Keratinocyte (primary cell): ENCODE data around the gene OAT. TPM values are rescaled to one million over a fixed set of nuclear protein-coding genes. Genes with fewer than 3 reads are reported as not detected.

Experiments used
- DNase-seq: peaks from one replicate; pipeline ENCODE4 v3.0.0-alpha.2; 2011; ENCODE audit warnings: low read depth, missing footprints, low spot score
- FAIRE-seq: peaks from 2 replicates; lab custom pipeline; 2011; peaks lifted over from hg19 to GRCh38; lab: Jason Lieb, UNC
- H2AFZ ChIP-seq: 2 replicates; pipeline ENCODE4 v1.6.0; 2012; ENCODE audit warnings: low read length, control low read depth, inconsistent platforms; ENCODE audit not compliant: control insufficient read depth
- H3K27ac ChIP-seq: 2 replicates; pipeline ENCODE4 v1.5.1; 2011; ENCODE audit warnings: low read length; ENCODE audit not compliant: control insufficient read depth, insufficient read depth
- H3K27me3 ChIP-seq: 3 replicates; pipeline ENCODE4 v1.6.0; 2011; ENCODE audit warnings: low read length; ENCODE audit not compliant: control insufficient read depth, insufficient read depth; ENCODE audit errors: extremely low read depth
- H3K36me3 ChIP-seq, 2 experiments: 2 replicates in 1 of 2; 3 replicates in 1 of 2; pipeline ENCODE4 v1.5.1; 2011; ENCODE audit warnings: low read length in 2 of 2, mild to moderate bottlenecking in 1 of 2; ENCODE audit not compliant: control insufficient read depth in 2 of 2, insufficient read depth in 2 of 2; ENCODE audit errors: extremely low read depth in 1 of 2
- H3K4me1 ChIP-seq: 3 replicates; pipeline ENCODE4 v1.5.1; 2011; ENCODE audit warnings: low read length; ENCODE audit not compliant: control insufficient read depth, insufficient read depth; ENCODE audit errors: extremely low read depth
- H3K4me2 ChIP-seq: 3 replicates; pipeline ENCODE4 v1.6.0; 2011; ENCODE audit warnings: low read depth, low read length; ENCODE audit not compliant: control insufficient read depth, insufficient read depth; ENCODE audit errors: extremely low read depth
- H3K4me3 ChIP-seq, 3 experiments: fragments of 200-600 bp in 1 of 3; sonication (generic) in 1 of 3; 2 replicates in 2 of 3; 3 replicates in 1 of 3; pipeline ENCODE4 v1.5.1; 2011 to 2016; ENCODE audit warnings: low read length in 3 of 3, mild to moderate bottlenecking in 3 of 3, control low read depth in 2 of 3, inconsistent platforms in 1 of 3, low read depth in 1 of 3, mixed read lengths in 1 of 3, mixed run types in 1 of 3, moderate library complexity in 1 of 3; ENCODE audit not compliant: control insufficient read depth in 2 of 3, insufficient read depth in 2 of 3; ENCODE audit errors: extremely low read depth in 1 of 3
- H3K79me2 ChIP-seq: 2 replicates; pipeline ENCODE4 v1.6.0; 2012; ENCODE audit warnings: low read length; ENCODE audit not compliant: control insufficient read depth, insufficient read depth
- H3K9ac ChIP-seq: 3 replicates; pipeline ENCODE4 v1.6.0; 2011; ENCODE audit warnings: low read length; ENCODE audit not compliant: control insufficient read depth, insufficient read depth; ENCODE audit errors: extremely low read depth
- H3K9me1 ChIP-seq: 3 replicates; pipeline ENCODE4 v1.6.0; 2011; ENCODE audit warnings: low read length; ENCODE audit not compliant: control insufficient read depth, insufficient read depth; ENCODE audit errors: extremely low read depth
- H3K9me3 ChIP-seq: 2 replicates; pipeline ENCODE4 v1.5.1; 2012; ENCODE audit warnings: low read depth, low read length; ENCODE audit not compliant: control insufficient read depth
- H4K20me1 ChIP-seq: 3 replicates; pipeline ENCODE4 v1.6.0; 2011; ENCODE audit warnings: low read length; ENCODE audit not compliant: control insufficient read depth, insufficient read depth; ENCODE audit errors: extremely low read depth
- CTCF ChIP-seq, 3 experiments: IDR thresholded peaks in 1 of 3; conservative IDR thresholded peaks in 1 of 3; optimal IDR thresholded peaks in 1 of 3; 2 replicates in 2 of 3; 3 replicates in 1 of 3; pipeline versions ENCODE3 to v1.5.1; 2011; ENCODE audit warnings: low read length in 3 of 3, mild to moderate bottlenecking in 3 of 3, moderate library complexity in 2 of 3, control low read depth in 1 of 3, inconsistent platforms in 1 of 3; ENCODE audit not compliant: insufficient read depth in 2 of 3; ENCODE audit errors: extremely low read depth in 1 of 3
- EZH2 ChIP-seq: IDR thresholded peaks from one replicate; pipeline ENCODE4 v1.6.1; 2012; ENCODE audit warnings: inconsistent platforms, mild to moderate bottlenecking, low read length, moderate library complexity
- dilution Hi-C: fragments of 300-500 bp; cut with MboI; formaldehyde crosslinking; loops from one replicate; pipeline ENCODE4 v1.7.0; 2020; ENCODE audit warnings: low sequenced_read_pairs; ENCODE audit not compliant: extremely low pct_ligation_motif_present
- polyA plus RNA-seq, 5 experiments: library from polyadenylated mRNA; depleted of rRNA in 3 of 5; stranded (reverse) in 3 of 5; stranded (forward) in 1 of 5; unstranded in 1 of 5; fragments of >200 nt; gene quantifications; 1 replicate in 1 of 5; 2 replicates in 3 of 5; 3 replicates in 1 of 5; pipeline versions ENCODE4 v1.2.1 to v1.2.3, GENCODE V29; 2011 to 2012; ENCODE audit warnings: missing spikeins in 2 of 5, low read depth in 1 of 5, low replicate concordance in 1 of 5

Gene OAT
- polyA plus RNA-seq, 1 donor (not counting 4 experiments of a cell fraction or from before 2014, with no cell fraction given): 528 TPM

GRCh38 chr10:124357561-124357885 is 61.2 kb downstream of the OAT start:
- Histone ChIP-seq H4K20me1 (no peaks in the 10 kb centered on the region), H3K36me3 (no peaks in the 10 kb centered on the region), H3K4me1 (peaks cover 31% of the 10 kb centered on the region), H3K27me3 (no peaks in the 10 kb centered on the region), H3K9me3 (no peaks in the 10 kb centered on the region), H3K27ac (peak overlapping the region; percentile 60), H3K9me1 (no peaks in the 10 kb centered on the region), H2AFZ (peak overlapping the region; percentile 24), H3K9ac (peak overlapping the region; percentile 31), H3K79me2 (no peaks in the 10 kb centered on the region), H3K4me2 (peak overlapping the region; percentile 83), H3K4me3 (peak overlapping the region in 2 of 3 experiments; percentile 48 to 58)
- TF ChIP-seq EZH2: no peak
- peak in 1 of 3 experiments; percentile 21 for TF ChIP-seq CTCF (optimal IDR thresholded peaks at IDR 0.05 in 1 of 3, IDR thresholded peaks at IDR 0.05 in 1 of 3, conservative IDR thresholded peaks at IDR 0.05 in 1 of 3; ENCODE audit: extremely low read depth in 1 of 3, insufficient read depth in 2 of 3, low read length in 3 of 3)
- no peak for DNase-seq
- dilution Hi-C loops: no loop called here
- no peak for FAIRE-seq

GRCh38 chr10:124356701-124357560 is 61.8 kb downstream of the OAT start:
- no peak for DNase-seq
- Histone ChIP-seq H3K4me2 (peak overlapping the region; percentile 83), H3K9me1 (no peaks in the 10 kb centered on the region), H3K4me1 (peaks cover 31% of the 10 kb centered on the region), H4K20me1 (no peaks in the 10 kb centered on the region), H3K27ac (peak overlapping the region; percentile 60), H3K4me3 (peak overlapping the region in 2 of 3 experiments; percentile 48 to 58), H3K9ac (peak overlapping the region; percentile 31), H3K79me2 (no peaks in the 10 kb centered on the region), H3K27me3 (no peaks in the 10 kb centered on the region), H3K36me3 (no peaks in the 10 kb centered on the region), H3K9me3 (no peaks in the 10 kb centered on the region), H2AFZ (peak overlapping the region; percentile 24)
- peak; percentile 87 for FAIRE-seq
- dilution Hi-C loops: no loop called here
- TF ChIP-seq EZH2 (no peak), CTCF (optimal IDR thresholded peaks at IDR 0.05 in 1 of 3, IDR thresholded peaks at IDR 0.05 in 1 of 3, conservative IDR thresholded peaks at IDR 0.05 in 1 of 3; ENCODE audit: extremely low read depth in 1 of 3, insufficient read depth in 2 of 3, low read length in 3 of 3) (peak in 2 of 3 experiments; percentile 22 to 27)
